Measurements from ENCODE around the gene BCL7C.

BCL7C gene

GRCh38 chr16:30922420-30922959 is 28.6 kb upstream of the BCL7C start:
- no peak for FAIRE-seq

GRCh38 chr16:30921748-30922419 is 28.0 kb upstream of the BCL7C start:
- no peak for FAIRE-seq

- FAIRE-seq, result no peak
Observed at GRCh38 chr16:30921459-30921747, 27.5 kb upstream of the BCL7C start.

- FAIRE-seq, result no peak
Observed at GRCh38 chr16:30920891-30921290, 27.0 kb upstream of the BCL7C start.

- no peak for FAIRE-seq
Observed at GRCh38 chr16:30918614-30919013, 24.7 kb upstream of the BCL7C start.

- no peak for FAIRE-seq
Observed at GRCh38 chr16:30914830-30915229, 21.0 kb upstream of the BCL7C start.

GRCh38 chr16:30912794-30913412 is 19.0 kb upstream of the BCL7C start:
- no peak for FAIRE-seq

GRCh38 chr16:30910427-30911029 is 16.7 kb upstream of the BCL7C start:
- no peak for FAIRE-seq

- no peak for FAIRE-seq
Observed at GRCh38 chr16:30907064-30907463, 13.2 kb upstream of the BCL7C start.

- FAIRE-seq, result no peak
Observed at GRCh38 chr16:30904114-30904780, 10.4 kb upstream of the BCL7C start.

GRCh38 chr16:30903596-30903995 is 9.7 kb upstream of the BCL7C start:
- FAIRE-seq, result no peak

GRCh38 chr16:30903002-30903401 is 9.1 kb upstream of the BCL7C start:
- no peak for FAIRE-seq

- no peak for FAIRE-seq
Observed at GRCh38 chr16:30902029-30902972, 8.4 kb upstream of the BCL7C start.

GRCh38 chr16:30901201-30902028 is 7.5 kb upstream of the BCL7C start:
- FAIRE-seq, result no peak

GRCh38 chr16:30900588-30900987 is 6.7 kb upstream of the BCL7C start:
- no peak for FAIRE-seq

GRCh38 chr16:30899794-30900193 is 5.9 kb upstream of the BCL7C start:
- FAIRE-seq, result no peak

- no peak for FAIRE-seq
Observed at GRCh38 chr16:30896889-30897733, 3.2 kb upstream of the BCL7C start.

- FAIRE-seq, result no peak
Observed at GRCh38 chr16:30896261-30896888, 2.5 kb upstream of the BCL7C start, which contains the start of gene CTF1. Gene CTF1, plus strand, starts transcription at chr16:30896614. Its CDS starts 30 bp downstream, at chr16:30896644.

- no peak for FAIRE-seq
Observed at GRCh38 chr16:30895627-30896260, 1.9 kb upstream of the BCL7C start.
